ENCODE results near the gene RNF187.

RNF187 gene
- total RNA-seq: 45.3 to 57.3 (median 53.4) reads per million in 4 donors

GRCh38 chr1:228487336-228488124 is at the start of gene RNF187:
TSS of gene RNF187 (plus strand) at chr1:228487382.
- DNase-seq: peak; percentile 60 to 76 (median 72)

GRCh38 chr1:228437424-228437962 is 49.7 kb upstream of the RNF187 start:
- no peak for DNase-seq

GRCh38 chr1:228438266-228438665 is 48.9 kb upstream of the RNF187 start:
- peak in 1 of 5 donors; percentile 56 for DNase-seq

- no peak for DNase-seq
These were observed 46.3 kb upstream of the RNF187 start for GRCh38 chr1:228440761-228441500.

- no peak for DNase-seq
These were observed 43.8 kb upstream of the RNF187 start for GRCh38 chr1:228443395-228443794.

GRCh38 chr1:228445490-228445842 is 41.7 kb upstream of the RNF187 start:
- no peak for DNase-seq

- peak in 1 of 5 donors; percentile 58 for DNase-seq
These were observed 41.1 kb upstream of the RNF187 start for GRCh38 chr1:228445843-228446650.

- DNase-seq: no peak
These were observed 40.3 kb upstream of the RNF187 start for GRCh38 chr1:228446852-228447251.

GRCh38 chr1:228448372-228448771 is 38.8 kb upstream of the RNF187 start:
- no peak for DNase-seq

- DNase-seq: no peak
These were observed 37.0 kb upstream of the RNF187 start for GRCh38 chr1:228450200-228450599.

GRCh38 chr1:228452194-228453021 is 34.8 kb upstream of the RNF187 start:
- DNase-seq: no peak

GRCh38 chr1:228453022-228453560 is 34.1 kb upstream of the RNF187 start:
- DNase-seq: no peak

- DNase-seq: no peak
These were observed 33.6 kb upstream of the RNF187 start for GRCh38 chr1:228453614-228454013.

- DNase-seq: no peak
These were observed 32.9 kb upstream of the RNF187 start for GRCh38 chr1:228454238-228454637.

GRCh38 chr1:228455715-228456114 is 31.5 kb upstream of the RNF187 start:
- DNase-seq: no peak

GRCh38 chr1:228456252-228457016 is 30.7 kb upstream of the RNF187 start:
- DNase-seq: no peak

GRCh38 chr1:228457017-228457395 is 30.2 kb upstream of the RNF187 start:
- DNase-seq: no peak

- peak; percentile 62 to 98 (median 83) for DNase-seq
These were observed 29.6 kb upstream of the RNF187 start for GRCh38 chr1:228457396-228458176.

GRCh38 chr1:228459091-228459993 is 27.8 kb upstream of the RNF187 start:
- peak in 3 of 5 donors; percentile 36 to 79 (median 44) for DNase-seq
